SU-DHL-6 (cell line): ENCODE results near the gene KCTD3.

ENCODE experiments used
- H2AFZ ChIP-seq: fragments of 200-600 bp; sonication (generic); 2 replicates; pipeline ENCODE4 v1.6.1; 2014; ENCODE audit warnings: low read depth, mild to moderate bottlenecking, moderate library complexity, mixed read lengths, antibody characterized with exemption, low read length; ENCODE audit not compliant: severe bottlenecking
- H3F3A ChIP-seq: fragments of 200-600 bp; shearing (Covaris generic); 2 replicates; pipeline ENCODE4 v1.6.0; 2016; ENCODE audit warnings: antibody characterized with exemption, mild to moderate bottlenecking; ENCODE audit not compliant: insufficient read depth
- H3K27ac ChIP-seq: fragments of 200-600 bp; sonication (generic); 2 replicates; pipeline ENCODE4 v1.5.1; 2016; ENCODE audit warnings: low read depth, mild to moderate bottlenecking, low read length, moderate library complexity, mixed read lengths
- H3K27me3 ChIP-seq: fragments of 200-600 bp; sonication (generic), shearing (Covaris generic); 2 replicates; pipeline ENCODE4 v1.6.0; 2014; ENCODE audit warnings: mild to moderate bottlenecking, low read length
- H3K36me3 ChIP-seq: fragments of 200-600 bp; sonication (generic); 2 replicates; pipeline ENCODE4 v1.6.1; 2014; ENCODE audit warnings: mild to moderate bottlenecking, low read length, mixed read lengths
- H3K4me2 ChIP-seq: fragments of 300-600, 200-600 bp; shearing (Covaris generic), sonication (generic); 2 replicates; pipeline ENCODE4 v1.6.0; 2014; ENCODE audit warnings: low read length, low read depth, mild to moderate bottlenecking; ENCODE audit not compliant: poor library complexity, severe bottlenecking
- H3K4me3 ChIP-seq: fragments of 200-600 bp; sonication (generic); 2 replicates; pipeline ENCODE4 v1.5.1; 2014; ENCODE audit warnings: antibody characterized with exemption, low read length, mild to moderate bottlenecking, mixed read lengths; ENCODE audit not compliant: insufficient read depth, poor library complexity, severe bottlenecking
- H3K79me2 ChIP-seq: fragments of 200-600 bp; sonication (generic); 2 replicates; pipeline ENCODE4 v1.6.1; 2014; ENCODE audit warnings: mild to moderate bottlenecking, low read length, moderate library complexity; ENCODE audit not compliant: insufficient read depth
- H3K9ac ChIP-seq: fragments of 200-600 bp; sonication (generic); 2 replicates; pipeline ENCODE4 v1.7.0; 2014; ENCODE audit warnings: mild to moderate bottlenecking, low read length
- H3K9me2 ChIP-seq: fragments of 200-600 bp; sonication (generic); replicated peaks from 2 replicates; pipeline ENCODE4 v1.6.1; 2014; ENCODE audit warnings: low read length; ENCODE audit not compliant: insufficient read depth
- H3K9me3 ChIP-seq: fragments of 200-600 bp; sonication (generic); 2 replicates; pipeline ENCODE4 v1.6.1; 2014; ENCODE audit warnings: low read length, mixed read lengths; ENCODE audit not compliant: insufficient read depth
- H4K20me1 ChIP-seq: fragments of 200-600 bp; sonication (generic); 2 replicates; pipeline ENCODE4 v1.6.1; 2014; ENCODE audit warnings: low read depth, mild to moderate bottlenecking, antibody characterized with exemption, low read length, moderate library complexity, mixed read lengths
- CTCF ChIP-seq: fragments of 200-600 bp; sonication (generic); IDR thresholded peaks from one replicate; pipeline ENCODE4 v1.5.1; 2017; ENCODE audit warnings: antibody characterized with exemption, mild to moderate bottlenecking, low read length, moderate library complexity; ENCODE audit not compliant: insufficient read depth, poor library complexity, severe bottlenecking
- EZH2phosphoT487 ChIP-seq: fragments of 200-600 bp; sonication (generic), shearing (Covaris generic); conservative IDR thresholded peaks from 2 replicates; pipeline ENCODE4 v1.6.1; 2018; ENCODE audit warnings: mild to moderate bottlenecking, antibody characterized with exemption, low read length, moderate library complexity, mixed read lengths

Gene KCTD3

GRCh38 chr1:215547011-215547410, 20.1 kb upstream of the KCTD3 start:
- Histone ChIP-seq H3K9me2 (no peaks in the 10 kb centered on the region), H3K9ac (no peak overlapping the region), H3K36me3 (no peaks in the 10 kb centered on the region), H3K4me2 (no peak overlapping the region), H3K9me3 (no peaks in the 10 kb centered on the region), H3K79me2 (no peaks in the 10 kb centered on the region), H3F3A (no peaks in the 10 kb centered on the region), H4K20me1 (no peaks in the 10 kb centered on the region), H3K27ac (no peak overlapping the region), H2AFZ (no peak overlapping the region), H3K4me3 (no peak overlapping the region), H3K27me3 (no peaks in the 10 kb centered on the region)
- TF ChIP-seq EZH2phosphoT487 (no peak), CTCF (no peak)

GRCh38 chr1:215551806-215552205, 15.3 kb upstream of the KCTD3 start:
- H3K9me2 ChIP-seq = no peaks in the 10 kb centered on the region
- no peaks in the 10 kb centered on the region for H3K9me3 ChIP-seq
- H4K20me1 ChIP-seq = no peaks in the 10 kb centered on the region
- no peaks in the 10 kb centered on the region for H3K36me3 ChIP-seq
- H3K27me3 ChIP-seq = no peaks in the 10 kb centered on the region
- H2AFZ ChIP-seq = no peak overlapping the region
- H3K9ac ChIP-seq = no peak overlapping the region
- H3K4me2 ChIP-seq = no peak overlapping the region
- H3K4me3 ChIP-seq = no peak overlapping the region
- no peaks in the 10 kb centered on the region for H3K79me2 ChIP-seq
- TF ChIP-seq CTCF = no peak
- no peak for TF ChIP-seq EZH2phosphoT487
- H3K27ac ChIP-seq = no peak overlapping the region
- H3F3A ChIP-seq = no peaks in the 10 kb centered on the region

- Histone ChIP-seq H3K79me2 (no peaks in the 10 kb centered on the region), H3K36me3 (no peaks in the 10 kb centered on the region), H3F3A (no peaks in the 10 kb centered on the region), H4K20me1 (no peaks in the 10 kb centered on the region), H2AFZ (no peak overlapping the region), H3K9me3 (no peaks in the 10 kb centered on the region), H3K27me3 (no peaks in the 10 kb centered on the region), H3K9ac (no peak overlapping the region), H3K9me2 (no peaks in the 10 kb centered on the region), H3K4me3 (no peak overlapping the region), H3K27ac (no peak overlapping the region), H3K4me2 (no peak overlapping the region)
- TF ChIP-seq EZH2phosphoT487 = no peak
These were observed 12.2 kb upstream of the KCTD3 start for GRCh38 chr1:215554865-215555264.

- H3F3A ChIP-seq = no peaks in the 10 kb centered on the region
- H2AFZ ChIP-seq = no peak overlapping the region
- no peaks in the 10 kb centered on the region for H3K79me2 ChIP-seq
- H4K20me1 ChIP-seq = no peaks in the 10 kb centered on the region
- no peak overlapping the region for H3K27ac ChIP-seq
- no peak overlapping the region for H3K4me2 ChIP-seq
- H3K27me3 ChIP-seq = no peaks in the 10 kb centered on the region
- no peak overlapping the region for H3K4me3 ChIP-seq
- no peak for TF ChIP-seq CTCF
- TF ChIP-seq EZH2phosphoT487 = no peak
- no peak overlapping the region for H3K9ac ChIP-seq
- no peaks in the 10 kb centered on the region for H3K9me2 ChIP-seq
- H3K36me3 ChIP-seq = no peaks in the 10 kb centered on the region
- H3K9me3 ChIP-seq = no peaks in the 10 kb centered on the region
These were observed 11.6 kb upstream of the KCTD3 start for GRCh38 chr1:215555531-215555930.
